Measurements from ENCODE around the gene KLK15.

DNA sequence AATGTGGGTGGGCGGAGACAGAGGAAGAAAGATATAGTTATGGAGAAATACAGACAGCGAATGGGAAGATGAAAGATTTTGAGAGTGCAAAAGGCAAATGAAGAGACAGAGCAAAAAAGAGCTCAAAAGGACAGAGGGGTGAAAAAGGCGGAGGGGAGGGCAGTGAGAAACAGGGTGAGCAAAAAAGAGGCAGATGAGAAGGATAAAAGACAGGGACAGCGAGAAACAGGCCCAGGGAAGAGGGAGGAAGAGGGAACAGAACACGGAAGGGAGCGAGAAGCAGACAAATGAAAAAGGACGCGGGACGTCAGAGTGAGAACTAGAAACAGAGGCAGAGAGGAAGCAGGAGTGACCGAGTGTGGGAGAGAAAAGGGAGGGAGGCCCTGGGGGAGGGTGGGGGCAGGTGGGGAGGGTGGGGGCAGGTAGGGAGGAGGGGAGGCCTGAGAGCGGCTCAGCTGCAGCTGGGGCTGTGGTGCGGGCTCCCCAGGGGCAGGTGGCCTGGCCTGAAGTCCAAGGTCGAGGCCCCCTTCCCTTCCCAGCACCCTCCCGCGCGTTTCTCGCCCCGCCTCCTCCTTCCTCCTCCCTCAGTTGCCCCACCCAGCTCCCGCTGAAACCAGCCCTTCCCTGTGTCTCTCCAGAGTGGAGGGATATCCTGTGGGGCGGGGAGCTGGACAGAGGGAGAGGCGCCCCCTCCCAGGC lies 12.7 kb downstream of the KLK15 start:
- TF ChIP-seq CTCF (IDR thresholded peaks at IDR 0.05; ENCODE audit: poor library complexity, severe bottlenecking), result no peak
- no peak for TF ChIP-seq TAF1 (IDR thresholded peaks at IDR 0.05; ENCODE audit: low read depth)
- no peak for TF ChIP-seq MXI1 (conservative IDR thresholded peaks at IDR 0.05; ENCODE audit: poor library complexity, severe bottlenecking)

All from neural cell (in vitro differentiated cells).